ENCODE measurements around the gene PCDH9.

DNA sequence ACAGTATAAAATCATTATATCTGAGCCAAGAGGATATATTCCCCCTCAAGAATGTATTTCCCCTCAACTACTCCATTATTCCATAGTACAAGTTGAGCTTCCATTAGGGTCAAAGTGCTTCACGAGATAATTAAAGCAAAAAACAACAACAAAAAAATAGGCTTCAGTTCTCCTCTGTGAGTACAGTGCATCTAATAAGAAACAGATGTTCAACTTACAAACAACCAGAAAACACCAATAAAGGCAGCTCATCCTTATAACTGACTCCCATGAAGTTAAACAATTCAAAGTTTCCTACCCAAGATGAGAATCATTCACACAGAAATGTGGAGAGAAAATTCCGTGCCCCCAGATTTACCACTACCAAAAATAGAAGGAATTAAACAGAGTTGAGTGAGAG, 854.4 kb downstream of the PCDH9 start:
- TF ChIP-seq, protein P1, sequence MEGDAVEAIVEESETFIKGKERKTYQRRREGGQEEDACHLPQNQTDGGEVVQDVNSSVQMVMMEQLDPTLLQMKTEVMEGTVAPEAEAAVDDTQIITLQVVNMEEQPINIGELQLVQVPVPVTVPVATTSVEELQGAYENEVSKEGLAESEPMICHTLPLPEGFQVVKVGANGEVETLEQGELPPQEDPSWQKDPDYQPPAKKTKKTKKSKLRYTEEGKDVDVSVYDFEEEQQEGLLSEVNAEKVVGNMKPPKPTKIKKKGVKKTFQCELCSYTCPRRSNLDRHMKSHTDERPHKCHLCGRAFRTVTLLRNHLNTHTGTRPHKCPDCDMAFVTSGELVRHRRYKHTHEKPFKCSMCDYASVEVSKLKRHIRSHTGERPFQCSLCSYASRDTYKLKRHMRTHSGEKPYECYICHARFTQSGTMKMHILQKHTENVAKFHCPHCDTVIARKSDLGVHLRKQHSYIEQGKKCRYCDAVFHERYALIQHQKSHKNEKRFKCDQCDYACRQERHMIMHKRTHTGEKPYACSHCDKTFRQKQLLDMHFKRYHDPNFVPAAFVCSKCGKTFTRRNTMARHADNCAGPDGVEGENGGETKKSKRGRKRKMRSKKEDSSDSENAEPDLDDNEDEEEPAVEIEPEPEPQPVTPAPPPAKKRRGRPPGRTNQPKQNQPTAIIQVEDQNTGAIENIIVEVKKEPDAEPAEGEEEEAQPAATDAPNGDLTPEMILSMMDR (IDR thresholded peaks at IDR 0.05): no peak
- no peak for TF ChIP-seq POLR2A (IDR thresholded peaks at IDR 0.05)

Measured in thyroid gland (tissue), 4 donors.